Uterus (tissue), 2 donors: ENCODE measurements around the gene NFIA.

ENCODE experiments used
- POLR2A ChIP-seq, 2 donors: fragments of 450-650 bp; IDR thresholded peaks; one replicate each; pipeline ENCODE4 v1.6.1; 2016; ENCODE audit warnings: antibody characterized with exemption in 2 of 2, mild to moderate bottlenecking in 1 of 2, moderate library complexity in 1 of 2
- TF ChIP-seq, protein P1 (sequence below), 4 experiments: fragments of 200-600 bp in 2 of 4; fragments of 450-650 bp in 2 of 4; sonication (generic) in 2 of 4; IDR thresholded peaks; one replicate each; pipeline ENCODE4 v1.5.1; 2016 to 2019; ENCODE audit warnings: antibody characterized with exemption in 4 of 4, mild to moderate bottlenecking in 2 of 4, moderate library complexity in 1 of 4

DNA sequence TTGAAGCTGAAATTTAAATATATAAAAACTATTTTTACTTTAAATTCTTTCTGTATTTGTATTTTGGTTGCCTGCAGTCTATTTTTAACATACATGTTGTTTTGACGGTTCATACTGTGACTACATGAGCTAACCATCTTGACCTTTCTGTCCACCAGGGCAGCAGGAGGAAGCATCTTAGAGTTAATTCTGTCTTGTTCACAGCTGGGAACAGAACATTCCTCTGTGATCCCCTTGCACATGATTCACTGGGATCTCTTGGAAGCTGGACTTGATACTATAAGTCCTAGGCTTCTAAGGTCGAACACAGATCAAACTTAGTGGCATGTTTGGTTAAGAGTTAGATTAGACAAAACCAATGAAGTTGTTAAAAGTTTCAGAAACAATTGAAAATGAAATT lies 99.7 kb downstream of the NFIA start:
- TF ChIP-seq POLR2A (IDR thresholded peaks at IDR 0.05) = no peak
- TF ChIP-seq, protein P1, sequence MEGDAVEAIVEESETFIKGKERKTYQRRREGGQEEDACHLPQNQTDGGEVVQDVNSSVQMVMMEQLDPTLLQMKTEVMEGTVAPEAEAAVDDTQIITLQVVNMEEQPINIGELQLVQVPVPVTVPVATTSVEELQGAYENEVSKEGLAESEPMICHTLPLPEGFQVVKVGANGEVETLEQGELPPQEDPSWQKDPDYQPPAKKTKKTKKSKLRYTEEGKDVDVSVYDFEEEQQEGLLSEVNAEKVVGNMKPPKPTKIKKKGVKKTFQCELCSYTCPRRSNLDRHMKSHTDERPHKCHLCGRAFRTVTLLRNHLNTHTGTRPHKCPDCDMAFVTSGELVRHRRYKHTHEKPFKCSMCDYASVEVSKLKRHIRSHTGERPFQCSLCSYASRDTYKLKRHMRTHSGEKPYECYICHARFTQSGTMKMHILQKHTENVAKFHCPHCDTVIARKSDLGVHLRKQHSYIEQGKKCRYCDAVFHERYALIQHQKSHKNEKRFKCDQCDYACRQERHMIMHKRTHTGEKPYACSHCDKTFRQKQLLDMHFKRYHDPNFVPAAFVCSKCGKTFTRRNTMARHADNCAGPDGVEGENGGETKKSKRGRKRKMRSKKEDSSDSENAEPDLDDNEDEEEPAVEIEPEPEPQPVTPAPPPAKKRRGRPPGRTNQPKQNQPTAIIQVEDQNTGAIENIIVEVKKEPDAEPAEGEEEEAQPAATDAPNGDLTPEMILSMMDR (IDR thresholded peaks at IDR 0.05) = no peak
